GM19025 (cell line): Measurements from ENCODE around the gene PRKCZ.

ENCODE experiments used
- ATAC-seq: cut with Tn5 transposase; IDR thresholded peaks from one replicate; pipeline ENCODE4 v1.9.1; 2021; ENCODE audit warnings: mild to moderate bottlenecking, low read depth, moderate library complexity; ENCODE audit not compliant: unreplicated experiment

PRKCZ gene

GRCh38 chr1:2098839-2099785 lies 48.9 kb downstream of the PRKCZ start:
- ATAC-seq = no peak

GRCh38 chr1:2099886-2100779 lies 49.9 kb downstream of the PRKCZ start:
- ATAC-seq = no peak

DNA sequence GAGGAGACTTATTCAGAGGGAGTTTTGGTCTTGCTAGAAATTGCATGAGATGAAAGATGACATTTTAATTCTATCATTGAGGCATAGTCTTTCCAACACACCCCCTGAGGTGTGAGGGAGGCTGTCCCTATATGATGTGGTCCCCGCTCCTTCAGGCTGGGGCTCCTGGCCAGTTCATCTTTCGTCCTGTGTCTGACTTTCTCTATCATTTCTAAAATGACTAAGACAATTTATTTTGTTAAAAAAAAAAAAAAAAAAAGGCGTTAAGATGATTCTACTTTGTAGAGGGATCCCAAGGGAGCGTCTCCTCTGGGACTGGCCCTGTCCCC lies 50.5 kb downstream of the PRKCZ start:
- no peak for ATAC-seq

DNA sequence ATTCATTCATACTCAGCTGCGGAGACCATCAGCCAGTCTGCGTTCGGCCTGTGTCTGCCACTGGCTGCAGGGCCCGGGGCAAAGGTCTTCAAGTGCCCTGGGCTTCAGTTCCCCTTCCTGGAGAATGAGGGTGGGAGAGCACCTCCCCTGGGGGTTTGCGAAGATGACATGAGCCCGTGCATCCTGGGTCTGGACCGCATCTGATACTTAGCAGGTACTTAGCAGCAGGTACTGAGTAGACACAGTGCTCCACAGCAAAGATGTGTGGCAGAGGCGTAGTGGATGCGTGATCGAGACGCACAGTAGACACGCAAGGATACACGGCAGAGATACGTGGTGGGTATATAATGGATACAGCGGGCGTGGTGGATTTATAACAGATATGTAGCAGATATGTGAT lies 51.3 kb downstream of the PRKCZ start:
- ATAC-seq = no peak

GRCh38 chr1:2101946-2102345 lies 51.7 kb downstream of the PRKCZ start:
- no peak for ATAC-seq

- no peak for ATAC-seq
These were observed 52.5 kb downstream of the PRKCZ start for GRCh38 chr1:2102753-2103152.

DNA sequence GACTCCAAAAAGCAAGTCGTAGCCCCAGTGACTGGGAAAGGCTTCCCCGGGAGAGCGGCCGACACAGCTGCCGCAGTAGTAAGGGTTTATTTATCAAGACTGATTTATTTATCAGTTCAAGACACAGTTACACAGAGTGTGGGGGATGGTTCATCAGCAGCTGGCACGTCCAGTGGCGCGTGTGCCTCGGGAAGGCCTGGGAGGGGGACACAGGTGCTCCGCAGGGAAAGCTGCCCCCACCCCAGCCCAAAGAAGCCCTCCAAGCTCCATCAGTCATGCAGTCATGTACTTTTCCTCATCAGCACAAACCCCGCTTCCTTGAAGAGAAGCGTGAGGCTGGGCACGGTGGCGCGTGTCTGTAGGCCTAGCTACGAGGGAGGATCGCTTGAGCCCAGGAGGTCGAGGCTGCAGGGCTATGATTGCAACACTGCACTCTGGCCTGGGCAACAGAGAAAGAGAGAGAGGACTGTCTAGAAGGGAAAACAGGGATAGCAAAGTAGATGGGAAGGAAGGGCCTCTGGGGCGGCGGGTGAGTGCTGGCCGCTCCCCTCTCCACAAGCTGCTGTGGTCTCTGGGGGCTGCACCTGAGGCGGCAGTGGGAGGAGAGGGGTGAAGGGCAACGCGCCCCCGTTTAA lies 53.2 kb downstream of the PRKCZ start:
- no peak for ATAC-seq

DNA sequence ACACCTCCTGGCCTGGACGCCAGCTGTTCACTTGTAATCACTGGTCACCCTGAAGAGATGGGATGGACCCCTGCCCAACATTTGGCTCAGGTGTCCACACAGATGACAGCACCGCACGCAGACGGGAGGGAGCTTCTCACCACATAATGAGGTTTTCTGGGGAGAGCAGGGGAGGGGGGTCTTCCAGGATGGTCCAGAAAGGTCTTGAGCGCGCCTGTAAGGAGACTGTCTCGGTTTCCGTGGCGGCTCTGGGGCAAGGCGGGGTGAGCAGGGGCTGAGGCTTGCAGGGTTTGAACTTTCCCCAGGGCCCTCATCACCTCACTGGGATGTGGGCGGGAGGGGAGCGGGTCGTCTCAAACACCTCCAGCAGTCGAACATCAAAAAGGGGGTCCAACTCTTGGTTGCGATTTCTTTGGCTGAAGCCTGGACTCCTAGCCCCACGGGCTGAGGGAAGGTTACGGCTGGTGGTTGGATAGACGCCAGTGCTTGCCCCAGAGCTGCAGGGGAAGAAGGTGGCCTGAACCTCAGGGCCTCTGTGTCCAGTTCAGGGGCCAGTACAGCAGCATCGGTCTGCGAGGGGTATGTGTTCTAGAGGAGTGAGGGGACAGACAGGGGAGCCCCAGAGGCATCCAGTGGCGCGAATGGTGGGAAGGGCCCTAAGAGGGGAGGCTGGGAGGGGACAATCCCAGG lies 53.8 kb downstream of the PRKCZ start:
- no peak for ATAC-seq

GRCh38 chr1:2104621-2105427 lies 54.6 kb downstream of the PRKCZ start:
- no peak for ATAC-seq

DNA sequence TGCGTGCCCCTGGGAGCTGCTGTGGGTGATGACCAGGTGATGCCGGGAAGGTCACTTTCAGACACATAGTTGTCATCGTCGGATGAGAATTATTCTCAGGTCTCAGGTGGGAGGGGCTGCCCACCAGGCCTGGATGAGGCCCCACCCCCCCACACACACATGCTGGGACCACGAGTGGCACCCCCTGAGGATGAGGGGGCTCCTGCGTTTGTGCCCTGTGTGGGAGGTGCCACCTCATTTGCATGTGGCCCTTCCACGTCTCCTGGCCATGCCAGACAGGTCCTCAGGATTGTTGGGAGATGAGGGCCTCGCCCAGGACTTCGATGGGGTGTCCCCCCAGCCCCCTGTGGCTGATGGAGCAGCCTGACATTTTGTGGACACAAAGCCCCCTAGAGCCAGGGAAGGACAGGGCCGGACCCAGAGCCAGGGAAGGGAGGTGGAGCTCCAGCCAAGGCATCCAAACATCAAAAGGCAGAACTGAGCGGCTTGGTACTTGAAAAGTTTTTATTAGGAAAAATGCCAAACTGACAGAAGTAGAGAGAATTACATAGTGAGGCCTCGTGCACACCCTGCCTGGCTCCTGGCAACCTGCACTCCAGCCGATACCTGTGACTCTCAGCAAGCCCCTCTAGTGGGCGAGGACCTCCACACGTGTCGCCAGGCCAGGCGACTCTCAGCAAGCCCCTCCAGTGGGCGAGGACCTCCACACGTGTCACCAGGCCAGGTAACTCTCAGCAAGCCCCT lies 55.7 kb downstream of the PRKCZ start:
- ATAC-seq = no peak

GRCh38 chr1:2106659-2107405 lies 56.6 kb downstream of the PRKCZ start:
- no peak for ATAC-seq

DNA sequence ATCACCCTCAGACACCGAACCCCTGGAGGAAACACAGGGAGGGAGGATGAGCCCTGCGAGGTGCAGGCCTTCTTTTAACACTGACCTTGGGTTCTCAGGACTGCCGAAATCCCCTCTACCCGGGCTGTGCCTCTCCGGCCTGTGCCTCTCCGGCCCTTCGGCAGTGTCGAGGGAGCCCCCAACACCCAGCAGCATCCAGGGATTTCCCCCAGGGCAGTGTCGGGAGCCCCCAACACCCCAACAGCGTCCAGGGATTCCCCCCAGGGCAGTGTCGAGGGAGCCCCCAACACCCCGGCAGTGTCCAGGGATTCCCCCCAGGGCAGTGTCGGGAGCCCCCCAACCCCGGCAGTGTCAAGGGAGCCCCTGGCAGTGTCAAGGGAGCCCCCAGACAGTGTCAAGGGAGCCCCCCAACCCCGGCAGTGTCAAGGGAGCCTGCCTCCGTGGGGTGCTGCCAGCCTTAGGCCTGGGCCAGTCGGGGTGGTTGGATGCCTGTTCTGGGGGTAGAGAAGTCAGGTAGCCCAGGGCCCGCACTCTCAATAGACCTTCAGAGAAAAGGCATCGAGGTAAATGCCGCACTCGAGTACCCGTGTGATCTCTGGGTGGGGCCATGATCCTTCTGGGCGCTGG lies 57.5 kb downstream of the PRKCZ start:
- ATAC-seq = no peak

GRCh38 chr1:2108213-2108876 lies 58.1 kb downstream of the PRKCZ start:
- ATAC-seq = no peak

GRCh38 chr1:2108877-2109580 lies 58.8 kb downstream of the PRKCZ start:
- ATAC-seq = no peak

DNA sequence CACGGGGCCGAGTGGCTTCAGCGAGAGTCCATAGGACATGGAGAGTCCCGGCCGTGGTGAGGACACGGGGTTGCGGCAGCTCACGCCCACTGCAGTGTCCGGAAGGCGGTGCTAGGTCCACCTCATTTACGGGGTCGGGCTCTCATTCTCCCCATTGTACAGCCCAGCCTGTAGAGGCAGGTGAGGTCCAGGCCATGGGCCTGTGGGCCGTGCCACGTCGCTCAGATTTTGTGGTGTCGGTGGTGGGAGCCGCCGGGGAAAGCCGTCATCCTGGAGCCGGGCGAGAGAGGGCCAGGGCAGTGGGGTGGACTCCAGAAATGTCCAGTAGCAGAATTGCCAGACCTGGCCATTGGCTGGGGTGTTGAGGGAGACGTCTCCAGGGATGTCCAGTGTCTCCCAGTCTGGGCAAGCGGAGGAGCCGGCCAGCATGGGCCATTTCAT lies 59.4 kb downstream of the PRKCZ start:
- ATAC-seq = no peak

DNA sequence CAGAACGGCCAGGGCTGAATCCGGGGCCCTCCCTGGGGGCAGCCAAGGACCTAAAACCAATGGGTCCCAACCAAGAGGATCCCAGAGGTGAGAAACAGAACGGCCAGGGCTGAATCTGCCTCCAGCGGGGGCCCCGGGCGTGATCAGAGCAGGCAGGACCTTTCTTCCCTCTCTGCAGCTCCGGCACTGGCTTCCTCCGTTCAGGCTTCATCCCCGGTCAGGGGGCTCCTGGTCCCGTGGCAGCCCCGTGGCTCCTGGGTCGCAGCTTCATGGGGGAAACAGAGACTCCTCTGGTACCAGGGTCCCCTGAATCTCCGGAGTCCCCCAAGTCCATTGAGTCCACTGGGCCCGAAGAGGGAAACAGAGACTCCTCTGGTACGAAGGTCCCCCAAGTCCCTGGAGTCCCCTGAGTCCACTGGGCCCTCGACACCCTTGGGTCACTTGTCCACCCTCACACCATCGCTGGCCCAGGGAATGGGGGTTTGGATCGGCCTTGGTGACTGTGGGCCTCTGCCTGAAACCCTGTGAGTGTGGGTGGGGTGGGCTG lies 60.1 kb downstream of the PRKCZ start:
- ATAC-seq = no peak
